CD4-positive, CD25-positive, alpha-beta regulatory T cell (primary cell): ENCODE measurements around the gene TPRX1. TPM values are rescaled to one million over a fixed set of nuclear protein-coding genes. Genes with fewer than 3 reads are reported as not detected.
A peak's percentile ranks its signal among the peaks of the same experiment; 100 is the strongest.

ENCODE experiments used
- ATAC-seq, 2 donors: fragments of 150-1000 bp; cut with Tn5 transposase; one replicate each; pipeline ENCODE4 v1.10.0; 2021; ENCODE audit warnings: low read depth in 2 of 2, moderate number of reproducible peaks in 2 of 2, moderate library complexity in 1 of 2
- DNase-seq, 3 donors: peaks; one replicate each; pipeline versions ENCODE4 v3.0.0 to v3.0.0-alpha.2; 2012 to 2022; ENCODE audit warnings: mixed read lengths in 1 of 3
- H3K27ac ChIP-seq: one replicate; pipeline ENCODE4 v1.7.0; 2013; ENCODE audit warnings: mild to moderate bottlenecking, low read length; ENCODE audit not compliant: insufficient read depth, poor library complexity, severe bottlenecking
- H3K27me3 ChIP-seq: one replicate; pipeline ENCODE4 v1.7.0; 2013; ENCODE audit warnings: low read length; ENCODE audit not compliant: control insufficient read depth, insufficient read depth
- H3K36me3 ChIP-seq: one replicate; pipeline ENCODE4 v1.7.0; 2013; ENCODE audit warnings: mild to moderate bottlenecking, low read length, moderate library complexity; ENCODE audit not compliant: control insufficient read depth, insufficient read depth
- H3K4me1 ChIP-seq: 2 replicates; pipeline ENCODE4 v1.7.0; 2013; ENCODE audit warnings: mild to moderate bottlenecking, low read length; ENCODE audit not compliant: insufficient read depth, control insufficient read depth, poor library complexity, severe bottlenecking
- H3K4me3 ChIP-seq: one replicate; pipeline ENCODE4 v1.7.0; 2013; ENCODE audit warnings: low read depth, mild to moderate bottlenecking, low read length, moderate library complexity
- H3K9me3 ChIP-seq, 2 experiments: 1 replicate in 1 of 2; 2 replicates in 1 of 2; pipeline ENCODE4 v1.7.0; 2013; ENCODE audit warnings: low read length in 2 of 2, mild to moderate bottlenecking in 1 of 2, moderate library complexity in 1 of 2; ENCODE audit not compliant: control insufficient read depth in 2 of 2
- H3K27ac Mint-ChIP-seq, 3 donors: one replicate each; pipeline ENCODE4 v1.8.0; 2020 to 2022; ENCODE audit warnings: mild to moderate bottlenecking in 3 of 3, mixed read lengths in 3 of 3, moderate library complexity in 2 of 3
- H3K27me3 Mint-ChIP-seq: one replicate; pipeline ENCODE4 v1.8.0; 2022; ENCODE audit warnings: mild to moderate bottlenecking, mixed read lengths
- H3K36me3 Mint-ChIP-seq: one replicate; pipeline ENCODE4 v1.8.0; 2020; ENCODE audit warnings: mixed read lengths
- H3K4me1 Mint-ChIP-seq, 4 donors: one replicate each; pipeline ENCODE4 v1.8.0; 2020 to 2022; ENCODE audit warnings: mixed read lengths in 4 of 4, mild to moderate bottlenecking in 1 of 4
- H3K4me3 Mint-ChIP-seq, 4 donors: one replicate each; pipeline ENCODE4 v1.8.0; 2020 to 2022; ENCODE audit warnings: mild to moderate bottlenecking in 4 of 4, mixed read lengths in 4 of 4, moderate library complexity in 3 of 4
- H3K9me3 Mint-ChIP-seq, 7 donors: one replicate each; pipeline ENCODE4 v1.8.0; 2020 to 2022; ENCODE audit warnings: mixed read lengths in 7 of 7, mild to moderate bottlenecking in 3 of 7, moderate library complexity in 2 of 7
- polyA plus RNA-seq, 4 donors: library from polyadenylated mRNA; unstranded; fragments of 300-500 nt; fragmentation: Illumina TruSeq; gene quantifications; one replicate each; pipeline ENCODE4 v1.2.3, GENCODE V29; 2021
- total RNA-seq: library from RNA; stranded (reverse); gene quantifications from one replicate; pipeline ENCODE4 v1.2.3, GENCODE V29; 2022

Gene TPRX1
- total and polyA plus RNA-seq, 5 donors from 2014 or later: not detected

DNA sequence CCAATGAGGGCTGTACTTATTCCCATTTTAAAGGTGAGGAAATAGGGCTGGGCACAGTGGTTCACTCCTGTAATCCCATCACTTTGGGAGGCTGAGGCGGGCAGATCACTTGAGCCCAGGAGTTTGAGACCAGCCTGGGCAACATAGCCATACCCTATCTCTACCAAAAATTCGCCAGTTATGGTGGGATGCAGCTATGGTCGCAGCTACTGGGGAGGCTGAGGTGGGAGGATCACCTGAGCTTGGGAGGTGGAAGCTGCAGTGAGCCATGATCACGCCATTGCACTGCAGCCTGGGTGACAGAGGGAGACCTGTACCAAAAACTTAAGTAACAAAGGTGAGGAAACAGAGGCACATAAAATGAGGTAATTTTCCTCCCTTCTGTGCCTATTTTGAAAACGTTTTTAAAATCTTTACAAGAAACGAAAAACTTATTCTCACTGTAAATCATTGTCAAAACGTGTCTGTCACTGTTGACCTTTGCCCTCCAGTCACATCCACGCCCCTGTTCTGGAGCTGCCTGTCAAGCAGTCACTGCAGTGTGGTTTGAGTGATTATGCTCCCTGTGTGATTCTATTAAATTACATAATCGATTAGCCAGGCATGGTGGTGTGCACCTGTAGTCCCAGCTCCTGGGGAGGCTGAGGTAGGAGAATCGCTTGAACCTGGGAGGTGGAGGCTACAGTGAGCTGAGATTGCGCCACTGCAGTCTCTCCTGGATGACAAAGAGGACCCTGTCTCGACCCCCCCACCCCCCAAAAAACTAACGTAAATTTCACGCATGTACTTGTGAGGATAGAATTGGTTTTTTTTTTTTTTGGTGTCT, 46.5 kb downstream of the TPRX1 start:
- no peak overlapping the region for H3K27ac Mint-ChIP-seq
- H3K36me3 ChIP-seq: peaks cover 51% of the 10 kb centered on the region

DNA sequence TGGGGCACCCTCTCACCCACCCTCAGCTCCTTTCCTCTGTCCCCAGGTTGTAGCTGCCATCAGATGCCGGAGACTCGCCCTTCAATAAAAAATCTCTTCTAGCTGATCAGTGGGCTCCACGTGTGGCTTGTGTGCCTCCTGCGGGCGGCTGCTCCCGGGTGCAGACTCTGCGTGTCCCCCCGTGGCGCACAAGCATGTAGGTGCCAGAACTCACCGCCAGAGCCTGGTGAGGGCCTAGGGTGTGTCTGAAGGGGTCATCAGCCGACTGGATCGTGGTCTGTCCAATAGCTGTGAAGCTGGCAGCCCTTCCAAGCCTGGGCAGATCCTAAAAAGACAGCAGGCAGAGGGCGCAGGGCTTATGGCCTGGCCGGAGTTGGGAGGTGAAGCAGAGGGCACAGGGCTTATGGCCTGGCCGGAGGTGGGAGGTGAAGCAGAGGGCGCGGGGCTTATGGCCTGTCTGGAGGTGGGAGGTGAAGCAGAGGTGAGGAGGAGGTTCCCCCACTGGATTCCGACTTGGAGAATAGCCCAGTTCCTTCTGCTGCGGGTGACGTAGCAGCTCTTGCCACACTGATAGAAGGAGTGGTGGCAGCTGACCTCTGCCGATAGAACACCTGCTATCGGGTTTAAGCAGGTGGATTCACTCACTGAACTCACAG, 47.3 kb downstream of the TPRX1 start:
- Mint-ChIP-seq H3K27ac (no peak overlapping the region), H3K36me3 (peaks cover 29% of the 10 kb centered on the region), H3K9me3 (no peaks in the 10 kb centered on the region), H3K4me3 (no peak overlapping the region), H3K27me3 (no peaks in the 10 kb centered on the region), H3K4me1 (peaks cover 0 to 11% (median 2%) of the 10 kb centered on the region in 4 donors)
- no peak for ATAC-seq
- Histone ChIP-seq H3K36me3 (peaks cover 59% of the 10 kb centered on the region), H3K9me3 (no peaks in the 10 kb centered on the region), H3K4me3 (no peak overlapping the region), H3K4me1 (no peaks in the 10 kb centered on the region), H3K27me3 (no peaks in the 10 kb centered on the region), H3K27ac (no peak overlapping the region)
- no peak for DNase-seq

More for the DNA sequence above, 46.5 kb downstream of the TPRX1 start:
- no peak for DNase-seq
- Mint-ChIP-seq H3K4me3 (no peak overlapping the region), H3K9me3 (no peaks in the 10 kb centered on the region), H3K36me3 (peaks cover 29% of the 10 kb centered on the region), H3K4me1 (peaks cover 0 to 10% (median 4%) of the 10 kb centered on the region in 4 donors), H3K27me3 (no peaks in the 10 kb centered on the region)
- no peak for ATAC-seq
- Histone ChIP-seq H3K9me3 (no peaks in the 10 kb centered on the region), H3K4me1 (no peaks in the 10 kb centered on the region), H3K27me3 (no peaks in the 10 kb centered on the region), H3K4me3 (no peak overlapping the region), H3K27ac (no peak overlapping the region)

DNA sequence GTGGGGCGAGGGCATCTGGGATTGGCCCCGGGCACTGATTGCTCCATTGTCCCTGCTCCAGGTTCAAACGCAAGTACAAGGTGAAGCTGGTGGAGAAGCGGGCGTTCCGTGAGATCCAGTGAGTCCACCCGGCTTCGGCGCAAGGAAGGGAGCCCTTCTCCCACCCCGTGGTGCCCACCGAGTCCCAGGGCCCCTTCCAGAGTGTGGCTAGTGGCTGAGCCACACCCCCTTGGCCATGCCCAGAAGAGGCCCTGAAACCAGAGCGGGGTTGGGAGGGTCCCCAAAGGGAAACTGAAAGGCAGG, 47.8 kb downstream of the TPRX1 start:
- peaks cover 29% of the 10 kb centered on the region for H3K36me3 Mint-ChIP-seq
- DNase-seq (no peak), ATAC-seq (no peak)
- Histone ChIP-seq H3K9me3 (no peaks in the 10 kb centered on the region), H3K27me3 (no peaks in the 10 kb centered on the region), H3K4me3 (no peak overlapping the region), H3K4me1 (no peaks in the 10 kb centered on the region), H3K36me3 (peaks cover 61% of the 10 kb centered on the region), H3K27ac (no peak overlapping the region)
- H3K27me3 Mint-ChIP-seq: no peaks in the 10 kb centered on the region
- H3K4me3 Mint-ChIP-seq: no peak overlapping the region
- H3K27ac Mint-ChIP-seq: no peak overlapping the region
- peaks cover 0 to 12% (median 2%) of the 10 kb centered on the region in 4 donors for H3K4me1 Mint-ChIP-seq
- H3K9me3 Mint-ChIP-seq: no peaks in the 10 kb centered on the region

DNA sequence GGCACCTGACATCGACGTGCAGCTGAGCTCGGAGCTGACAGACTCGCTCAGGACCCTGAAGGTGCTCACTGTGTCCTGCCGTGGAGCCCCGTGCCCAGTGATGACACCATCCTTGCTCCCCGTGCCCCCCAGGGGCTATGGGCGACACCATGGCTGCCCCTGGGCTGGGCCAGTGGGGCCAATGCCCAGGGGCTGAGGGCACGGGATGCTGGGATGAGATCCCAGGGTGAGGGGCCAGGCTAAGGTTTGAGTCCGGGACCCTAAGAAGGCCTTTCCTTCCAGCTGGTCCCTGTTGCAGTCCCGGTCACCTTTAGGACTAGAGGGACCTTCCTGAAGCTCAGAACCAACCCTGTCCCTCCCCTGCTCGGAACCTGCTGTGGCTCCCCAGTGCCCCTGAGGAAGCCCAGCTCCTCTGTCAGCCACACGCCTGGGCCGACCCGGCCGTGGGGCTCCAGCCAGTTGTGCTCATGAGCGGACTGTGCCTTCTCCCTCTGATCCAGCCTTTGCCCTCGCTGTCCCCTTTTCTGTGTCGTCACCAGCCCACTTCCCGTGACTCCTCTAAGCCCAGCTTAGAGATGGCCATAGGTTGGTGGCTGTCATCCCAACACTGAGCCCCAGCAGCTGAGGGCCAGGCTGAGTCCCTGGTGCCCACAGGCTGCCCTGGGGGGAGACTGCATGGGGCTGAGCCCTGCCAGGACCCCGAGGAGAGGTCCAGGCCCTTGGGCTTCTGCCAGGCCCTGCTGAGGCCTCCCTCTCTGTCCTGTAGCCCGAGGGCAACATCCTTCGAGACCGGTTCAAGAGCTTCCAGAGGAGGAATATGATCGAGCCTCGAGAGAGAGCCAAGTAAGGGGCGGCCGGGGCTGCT, 48.4 kb downstream of the TPRX1 start:
- peaks cover 0 to 12% (median 2%) of the 10 kb centered on the region in 4 donors for H3K4me1 Mint-ChIP-seq

DNA sequence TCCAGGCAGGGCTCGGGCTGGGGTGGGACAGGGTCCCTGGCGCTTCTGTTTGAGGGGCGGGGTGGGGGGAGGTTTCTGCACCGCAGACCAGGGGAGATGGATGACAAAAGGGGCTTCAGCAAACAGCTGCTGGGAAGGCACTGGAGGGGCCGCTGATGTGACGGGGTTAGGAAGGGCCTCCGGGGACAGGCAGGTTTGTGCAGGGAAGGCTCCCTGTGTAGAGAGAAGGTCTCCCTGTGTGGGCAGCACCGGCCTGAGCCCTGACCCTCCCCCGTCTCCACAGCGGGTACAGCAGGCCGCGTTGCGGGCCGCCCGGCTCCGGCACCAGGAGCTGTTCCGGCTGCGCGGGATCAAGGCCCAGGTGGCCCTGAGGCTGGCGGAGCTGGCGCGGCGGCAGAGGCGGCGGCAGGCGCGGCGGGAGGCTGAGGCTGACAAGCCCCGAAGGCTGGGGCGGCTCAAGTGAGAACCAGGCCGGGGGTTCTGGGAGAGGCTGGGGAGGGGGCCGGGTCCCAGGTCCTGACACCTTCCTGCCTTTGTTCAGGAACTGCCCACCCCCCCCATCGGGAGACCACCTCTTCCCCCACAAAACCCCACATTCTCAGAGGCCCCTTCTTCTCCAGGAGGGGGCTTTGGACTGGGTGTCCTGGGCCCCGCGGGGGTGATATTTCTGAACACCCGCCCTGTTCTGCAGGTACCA, 49.1 kb downstream of the TPRX1 start:
- Histone ChIP-seq H3K4me3 (no peak overlapping the region), H3K36me3 (peaks cover 75% of the 10 kb centered on the region), H3K27me3 (no peaks in the 10 kb centered on the region), H3K27ac (no peak overlapping the region), H3K4me1 (no peaks in the 10 kb centered on the region), H3K9me3 (no peaks in the 10 kb centered on the region)
- ATAC-seq (no peak), DNase-seq (no peak)
- Mint-ChIP-seq H3K27me3 (no peaks in the 10 kb centered on the region), H3K4me1 (peaks cover 0 to 12% (median 2%) of the 10 kb centered on the region in 4 donors), H3K9me3 (no peaks in the 10 kb centered on the region), H3K4me3 (no peak overlapping the region), H3K36me3 (peaks cover 29% of the 10 kb centered on the region), H3K27ac (no peak overlapping the region)

More for the DNA sequence above, 48.4 kb downstream of the TPRX1 start:
- H3K4me3 Mint-ChIP-seq: no peak overlapping the region
- Histone ChIP-seq H3K4me1 (no peaks in the 10 kb centered on the region), H3K36me3 (peaks cover 67% of the 10 kb centered on the region), H3K9me3 (no peaks in the 10 kb centered on the region), H3K27ac (no peak overlapping the region), H3K27me3 (no peaks in the 10 kb centered on the region), H3K4me3 (no peak overlapping the region)
- peaks cover 29% of the 10 kb centered on the region for H3K36me3 Mint-ChIP-seq
- DNase-seq (no peak), ATAC-seq (no peak)
- H3K9me3 Mint-ChIP-seq: no peaks in the 10 kb centered on the region
- H3K27ac Mint-ChIP-seq: no peak overlapping the region
- no peaks in the 10 kb centered on the region for H3K27me3 Mint-ChIP-seq

DNA sequence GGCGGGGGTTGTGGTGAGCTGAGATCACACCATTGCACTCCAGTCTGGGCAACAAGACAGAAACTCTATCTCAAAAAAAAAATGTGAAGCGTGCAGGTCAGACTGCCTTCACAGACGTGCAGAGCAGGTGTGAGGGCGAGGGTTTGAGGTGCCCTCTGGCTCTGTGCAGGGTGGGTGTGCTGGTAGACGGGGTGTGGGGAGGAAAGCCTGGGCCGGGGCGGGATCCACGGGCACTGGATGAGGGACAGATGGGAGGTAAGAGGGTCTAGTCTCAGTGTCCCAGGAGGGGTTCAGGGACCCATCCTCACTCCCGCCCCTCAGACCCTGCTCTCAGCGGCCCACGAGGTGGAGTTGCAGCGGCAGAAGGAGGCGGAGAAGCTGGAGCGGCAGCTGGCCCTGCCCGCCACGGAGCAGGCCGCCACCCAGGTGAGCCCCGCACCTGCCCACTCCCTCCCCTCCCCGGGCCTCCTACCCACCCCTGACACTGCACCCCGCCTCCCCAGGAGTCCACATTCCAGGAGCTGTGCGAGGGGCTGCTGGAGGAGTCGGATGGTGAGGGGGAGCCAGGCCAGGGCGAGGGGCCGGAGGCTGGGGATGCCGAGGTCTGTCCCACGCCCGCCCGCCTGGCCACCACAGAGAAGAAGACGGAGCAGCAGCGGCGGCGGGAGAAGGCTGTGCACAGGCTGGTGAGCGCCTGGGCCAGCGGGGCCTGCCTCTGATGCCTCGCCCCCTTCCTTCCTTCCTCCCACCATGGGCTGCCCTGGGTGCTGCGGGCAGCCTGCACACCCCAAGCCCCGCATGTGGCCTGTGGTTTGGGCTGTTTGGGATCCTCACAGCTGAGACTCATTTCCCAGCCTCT, 49.9 kb downstream of the TPRX1 start:
- Histone ChIP-seq H3K4me3 (no peak overlapping the region), H3K36me3 (peaks cover 83% of the 10 kb centered on the region), H3K4me1 (peaks cover 2% of the 10 kb centered on the region), H3K27me3 (no peaks in the 10 kb centered on the region), H3K9me3 (no peaks in the 10 kb centered on the region), H3K27ac (no peak overlapping the region)
- Mint-ChIP-seq H3K27me3 (no peaks in the 10 kb centered on the region), H3K27ac (no peak overlapping the region), H3K36me3 (peaks cover 29% of the 10 kb centered on the region), H3K9me3 (no peaks in the 10 kb centered on the region), H3K4me1 (peaks cover 0 to 14% (median 2%) of the 10 kb centered on the region in 4 donors), H3K4me3 (peak overlapping the region in 1 of 4 donors; percentile 70)
- DNase-seq: no peak
- no peak for ATAC-seq
